HUES48 (cell line): ENCODE measurements around the gene OR10H4.
"Not testable (repeated sequence)": the region's sequence is repeated elsewhere in the genome, so short reads cannot be mapped to it uniquely, and the experiment has no call there.

Experiments used
- H3K27ac ChIP-seq: one replicate; pipeline ENCODE4 v1.7.0; 2013; ENCODE audit warnings: low read depth, low read length, inconsistent platforms
- H3K27me3 ChIP-seq: 2 replicates; pipeline ENCODE4 v1.6.1; 2013; ENCODE audit warnings: mild to moderate bottlenecking, low read length; ENCODE audit not compliant: control insufficient read depth, insufficient read depth
- H3K36me3 ChIP-seq: 2 replicates; pipeline ENCODE4 v1.6.1; 2013; ENCODE audit warnings: low read length; ENCODE audit not compliant: control insufficient read depth, insufficient read depth
- H3K4me1 ChIP-seq: 2 replicates; pipeline ENCODE4 v1.6.1; 2013; ENCODE audit warnings: mild to moderate bottlenecking, low read length; ENCODE audit not compliant: control insufficient read depth, insufficient read depth
- H3K4me3 ChIP-seq: 2 replicates; pipeline ENCODE4 v1.5.1; 2013; ENCODE audit warnings: mild to moderate bottlenecking, low read depth, low read length
- H3K9ac ChIP-seq: 2 replicates; pipeline ENCODE4 v1.6.1; 2013; ENCODE audit warnings: mild to moderate bottlenecking, low read depth, low read length, moderate library complexity
- H3K9me3 ChIP-seq: 2 replicates; pipeline ENCODE4 v1.6.1; 2013; ENCODE audit warnings: low read length; ENCODE audit not compliant: control insufficient read depth, insufficient read depth

The OR10H4 gene

GRCh38 chr19:15919243-15919642 is 29.6 kb upstream of the OR10H4 start:
- Histone ChIP-seq H3K27me3 (no peaks in the 10 kb centered on the region), H3K27ac (no peak overlapping the region), H3K4me1 (no peaks in the 10 kb centered on the region), H3K9ac (no peak overlapping the region), H3K4me3 (no peak overlapping the region), H3K36me3 (no peaks in the 10 kb centered on the region), H3K9me3 (peaks cover 88% of the 10 kb centered on the region)

GRCh38 chr19:15922021-15922420 is 26.8 kb upstream of the OR10H4 start:
- Histone ChIP-seq H3K4me3 (no peak overlapping the region), H3K36me3 (no peaks in the 10 kb centered on the region), H3K9ac (no peak overlapping the region), H3K4me1 (no peaks in the 10 kb centered on the region), H3K27ac (no peak overlapping the region), H3K27me3 (no peaks in the 10 kb centered on the region), H3K9me3 (peaks cover 84% of the 10 kb centered on the region)

- H3K9me3 ChIP-seq: peaks cover 86% of the 10 kb centered on the region
- H3K9ac ChIP-seq: no peak overlapping the region
- no peaks in the 10 kb centered on the region for H3K4me1 ChIP-seq
- no peak overlapping the region for H3K4me3 ChIP-seq
- no peaks in the 10 kb centered on the region for H3K36me3 ChIP-seq
- H3K27ac ChIP-seq: no peak overlapping the region
- no peaks in the 10 kb centered on the region for H3K27me3 ChIP-seq
These were observed 25.1 kb upstream of the OR10H4 start for GRCh38 chr19:15923702-15924101.

GRCh38 chr19:15926484-15926883 is 22.3 kb upstream of the OR10H4 start:
- Histone ChIP-seq H3K27me3 (no peaks in the 10 kb centered on the region), H3K9me3 (peaks cover 88% of the 10 kb centered on the region), H3K9ac (no peak overlapping the region), H3K4me1 (no peaks in the 10 kb centered on the region), H3K36me3 (no peaks in the 10 kb centered on the region), H3K4me3 (no peak overlapping the region), H3K27ac (no peak overlapping the region)

GRCh38 chr19:15928321-15928720 is 20.5 kb upstream of the OR10H4 start:
- Histone ChIP-seq H3K27me3 (no peaks in the 10 kb centered on the region), H3K9ac (no peak overlapping the region), H3K27ac (no peak overlapping the region), H3K36me3 (no peaks in the 10 kb centered on the region), H3K4me3 (no peak overlapping the region), H3K9me3 (peaks cover 72% of the 10 kb centered on the region), H3K4me1 (no peaks in the 10 kb centered on the region)

GRCh38 chr19:15933761-15934331 is 15.0 kb upstream of the OR10H4 start:
- not testable (repeated sequence) for H3K4me1 ChIP-seq, H3K4me3 ChIP-seq, H3K36me3 ChIP-seq, H3K9ac ChIP-seq, H3K27ac ChIP-seq, H3K27me3 ChIP-seq
- peaks cover 69% of the 10 kb centered on the region for H3K9me3 ChIP-seq

- Histone ChIP-seq H3K9me3 (peaks cover 67% of the 10 kb centered on the region), H3K27ac (no peak within 1 kb of the TSS), H3K4me1 (no peaks in the 10 kb centered on the region), H3K36me3 (no peaks in the 10 kb centered on the region), H3K9ac (no peak within 1 kb of the TSS), H3K27me3 (no peaks in the 10 kb centered on the region), H3K4me3 (no peak within 1 kb of the TSS)
These were observed 14.3 kb upstream of the OR10H4 start, which contains the start of gene CYP4F11 for GRCh38 chr19:15934332-15935078. TSS of gene CYP4F11 (minus strand) at chr19:15934529. CDS start at chr19:15934408, 121 bp downstream.

GRCh38 chr19:15935167-15935702 is 13.6 kb upstream of the OR10H4 start:
- no peaks in the 10 kb centered on the region for H3K4me1 ChIP-seq
- no peak overlapping the region for H3K4me3 ChIP-seq
- H3K36me3 ChIP-seq: no peaks in the 10 kb centered on the region
- no peaks in the 10 kb centered on the region for H3K27me3 ChIP-seq
- no peak overlapping the region for H3K27ac ChIP-seq
- peaks cover 67% of the 10 kb centered on the region for H3K9me3 ChIP-seq
- H3K9ac ChIP-seq: no peak overlapping the region

GRCh38 chr19:15936173-15936572 is 12.6 kb upstream of the OR10H4 start:
- Histone ChIP-seq H3K9ac (no peak overlapping the region), H3K9me3 (peaks cover 67% of the 10 kb centered on the region), H3K27ac (no peak overlapping the region), H3K36me3 (no peaks in the 10 kb centered on the region), H3K27me3 (no peaks in the 10 kb centered on the region), H3K4me1 (no peaks in the 10 kb centered on the region), H3K4me3 (no peak overlapping the region)

- H3K27me3 ChIP-seq: no peaks in the 10 kb centered on the region
- no peak overlapping the region for H3K27ac ChIP-seq
- peaks cover 73% of the 10 kb centered on the region for H3K9me3 ChIP-seq
- H3K4me3 ChIP-seq: no peak overlapping the region
- H3K36me3 ChIP-seq: no peaks in the 10 kb centered on the region
- H3K9ac ChIP-seq: no peak overlapping the region
- no peaks in the 10 kb centered on the region for H3K4me1 ChIP-seq
These were observed 11.9 kb upstream of the OR10H4 start for GRCh38 chr19:15936950-15937349.

- Histone ChIP-seq H3K4me1 (no peaks in the 10 kb centered on the region), H3K27me3 (no peaks in the 10 kb centered on the region), H3K4me3 (no peak overlapping the region), H3K9me3 (peaks cover 81% of the 10 kb centered on the region), H3K36me3 (no peaks in the 10 kb centered on the region), H3K27ac (no peak overlapping the region), H3K9ac (no peak overlapping the region)
These were observed 11.0 kb upstream of the OR10H4 start for GRCh38 chr19:15937771-15938170.
